K562 (cell line): ENCODE results near the gene ATRN. TPM values are rescaled to one million over a fixed set of nuclear protein-coding genes. Genes with fewer than 3 reads are reported as not detected.

Experiments
- ATAC-seq: fragments of 200-7000 bp; cut with Tn5 transposase; 3 replicates; pipeline ENCODE4 v1.9.1; 2020; ENCODE audit warnings: moderate library complexity
- BruUV-seq: library from RNA; stranded (reverse); fragments of 400-500 nt; replicated peaks from 2 replicates; lab custom pipeline; 2021; lab: Mats Ljungman, UMichigan
- CTCF ChIA-PET: fragments of 300-600 bp; formaldehyde crosslinking; extraction: SDS; loops from one replicate; lab custom pipeline; 2021; ENCODE audit warnings: low intra/inter-chr PET ratio; lab: Yijun Ruan, JAX
- POLR2A ChIA-PET: fragments of 300-600, 350-650 bp; sonication (Branson Sonifier 250); formaldehyde crosslinking; extraction: SDS; loops from one replicate; lab custom pipeline; 2021; ENCODE audit warnings: antibody characterized with exemption, inconsistent platforms; lab: Yijun Ruan, JAX
- DNase-seq, 4 experiments: peaks; one replicate each; pipeline versions ENCODE4 v3.0.0 to v3.0.0-alpha.2; 2011 to 2018; ENCODE audit warnings: low spot score in 3 of 4, mixed read lengths in 3 of 4; ENCODE audit errors: extremely low read depth in 1 of 4
- FAIRE-seq: peaks from 2 replicates; lab custom pipeline; 2011; peaks lifted over from hg19 to GRCh38; lab: Jason Lieb, UNC
- H2AFZ ChIP-seq: 2 replicates; pipeline ENCODE4 v1.6.0; 2011; ENCODE audit warnings: low read depth, low read length, control low read depth, inconsistent platforms
- H3K27ac ChIP-seq: fragments of 200-600 bp; 3 replicates; pipeline ENCODE4 v1.8.0; 2011; ENCODE audit warnings: low read depth, mild to moderate bottlenecking, control low read depth, inconsistent platforms, low read length, moderate library complexity, mixed read lengths; ENCODE audit errors: extremely low read depth
- H3K27me3 ChIP-seq, 2 experiments: fragments of 300-600 bp in 1 of 2; 2 replicates in 1 of 2; 3 replicates in 1 of 2; pipeline versions ENCODE4 v1.6.0 to v1.8.0; 2011; ENCODE audit warnings: inconsistent platforms in 2 of 2, low read length in 2 of 2, mild to moderate bottlenecking in 1 of 2, mixed read lengths in 1 of 2, moderate library complexity in 1 of 2; ENCODE audit not compliant: control insufficient read depth in 2 of 2, insufficient read depth in 2 of 2
- H3K36me3 ChIP-seq: fragments of 300-600 bp; 3 replicates; pipeline ENCODE4 v1.8.0; 2011; ENCODE audit warnings: mild to moderate bottlenecking, low read length, inconsistent platforms; ENCODE audit not compliant: control insufficient read depth, insufficient read depth
- H3K4me1 ChIP-seq, 2 experiments: fragments of 200-600 bp in 1 of 2; replicated peaks in 1 of 2; 2 replicates in 1 of 2; 3 replicates in 1 of 2; pipeline versions ENCODE4 v1.5.1 to v1.8.0; 2011; ENCODE audit warnings: inconsistent platforms in 2 of 2, low read length in 2 of 2, mild to moderate bottlenecking in 1 of 2, mixed read lengths in 1 of 2, moderate library complexity in 1 of 2; ENCODE audit not compliant: control insufficient read depth in 2 of 2, insufficient read depth in 2 of 2
- H3K4me2 ChIP-seq: 2 replicates; pipeline ENCODE4 v1.6.1; 2011; ENCODE audit warnings: low read length, control low read depth, inconsistent platforms, mixed read lengths; ENCODE audit not compliant: insufficient read depth
- H3K4me3 ChIP-seq: fragments of 200-600 bp; sonication (generic), shearing (Covaris generic); 2 replicates; pipeline ENCODE4 v1.5.1; 2016; ENCODE audit warnings: control low read depth, inconsistent platforms
- H3K79me2 ChIP-seq: fragments of 200-600 bp; 3 replicates; pipeline ENCODE4 v1.8.0; 2011; ENCODE audit warnings: low read length, inconsistent platforms; ENCODE audit not compliant: control insufficient read depth, insufficient read depth
- H3K9ac ChIP-seq, 2 experiments: 2 replicates each; pipeline versions ENCODE4 v1.6.0 to v1.6.1; 2011; ENCODE audit warnings: low read depth in 2 of 2, low read length in 2 of 2, control low read depth in 1 of 2, inconsistent platforms in 1 of 2, mild to moderate bottlenecking in 1 of 2, mixed read lengths in 1 of 2; ENCODE audit not compliant: insufficient read depth in 1 of 2
- H3K9me1 ChIP-seq: one replicate; pipeline ENCODE4 v1.6.0; 2011; ENCODE audit warnings: inconsistent platforms, mild to moderate bottlenecking, low read length, moderate library complexity; ENCODE audit not compliant: control insufficient read depth, insufficient read depth
- H3K9me3 ChIP-seq: replicated peaks from 2 replicates; pipeline ENCODE4 v1.5.1; 2011; ENCODE audit warnings: low read depth, low read length, inconsistent platforms; ENCODE audit not compliant: control insufficient read depth, insufficient read depth
- H4K20me1 ChIP-seq: replicated peaks from 2 replicates; pipeline ENCODE4 v1.6.1; 2011; ENCODE audit warnings: low read length, inconsistent platforms, mixed read lengths; ENCODE audit not compliant: control insufficient read depth, insufficient read depth
- ADNP ChIP-seq: fragments of 200-800 bp; sonication (Bioruptor generic); IDR thresholded peaks from 2 replicates; pipeline ENCODE4 v1.6.1; 2016; ENCODE audit warnings: missing genetic modification characterization, missing compliant biosample characterization
- CBX5 ChIP-seq: IDR thresholded peaks from 2 replicates; pipeline ENCODE4 v1.6.1; 2014; ENCODE audit warnings: low read depth, borderline replicate concordance
- EHMT2 ChIP-seq: fragments of 450-650 bp; IDR thresholded peaks from 2 replicates; pipeline ENCODE4 v1.6.1; 2018; ENCODE audit warnings: antibody characterized with exemption
- HDAC3 ChIP-seq: fragments of 450-650 bp; IDR thresholded peaks from 2 replicates; pipeline ENCODE4 v1.6.1; 2018; ENCODE audit warnings: borderline replicate concordance, mild to moderate bottlenecking, moderate library complexity; ENCODE audit not compliant: partially characterized antibody
- KDM5B ChIP-seq: fragments of 200-600 bp; sonication (generic); IDR thresholded peaks from 2 replicates; pipeline ENCODE4 v1.6.1; 2012; ENCODE audit warnings: low read depth, mild to moderate bottlenecking, moderate library complexity, low read length, control low read depth, inconsistent platforms; ENCODE audit not compliant: insufficient replicate concordance
- MCM5 ChIP-seq: fragments of 450-650 bp; IDR thresholded peaks from 2 replicates; pipeline ENCODE4 v1.6.1; 2016; ENCODE audit warnings: low read depth
- PHF20 ChIP-seq: fragments of 450-650 bp; IDR thresholded peaks from 2 replicates; pipeline ENCODE4 v1.6.1; 2018; ENCODE audit not compliant: partially characterized antibody
- RNF2 ChIP-seq: sonication (generic); IDR thresholded peaks from 2 replicates; pipeline ENCODE4 v1.6.1; 2016
- ZNF778 ChIP-seq: fragments of 450-650 bp; formaldehyde crosslinking; IDR thresholded peaks from 2 replicates; pipeline ENCODE4 v1.4.0; 2020; ENCODE audit warnings: mild to moderate bottlenecking, moderate library complexity
- WGBS: fragments of 100-300 bp; shearing (Covaris generic); methylation state at CpG from one replicate; pipeline ENCODE4 v1.1.6; 2016; ENCODE audit warnings: low coverage, mixed read lengths; ENCODE audit not compliant: insufficient coverage; ENCODE audit errors: missing lambda C conversion rate; 5-methylcytosine and 5-hydroxymethylcytosine counted together
- in situ Hi-C: fragments of 300-500 bp; cut with MboI; formaldehyde crosslinking; loops from 4 replicates; pipeline ENCODE4 v1.15.0; 2018; ENCODE audit warnings: inconsistent platforms, mixed read lengths
- intact Hi-C: fragments of 100-400 bp; cut with micrococcal nuclease; formaldehyde crosslinking; loops from 2 replicates; pipeline ENCODE4 v1.14.2; 2022
- polyA plus RNA-seq, 8 experiments: library from polyadenylated mRNA; depleted of rRNA in 4 of 8; stranded (reverse) in 5 of 8; unstranded in 3 of 8; fragments of >200 nt; fragmentation: Nextera tagmentation in 2 of 8; fragmentation: Illumina TruSeq in 1 of 8; extraction: Ambion mirVana in 2 of 8; extraction: Trizol in 1 of 8; gene quantifications; 2 replicates each; pipeline versions ENCODE4 v1.2.1 to v1.2.3, GENCODE V29; 2011 to 2014; ENCODE audit warnings: inconsistent platforms in 1 of 8, missing spikeins in 1 of 8
- total RNA-seq, 7 experiments: library from RNA; depleted of rRNA in 6 of 7; stranded (reverse); fragments of >200 nt in 6 of 7; fragmentation: Illumina TruSeq in 2 of 7; extraction: Trizol in 2 of 7; gene quantifications; 2 replicates each; pipeline versions ENCODE4 v1.2.1 to v1.2.3, GENCODE V29; 2011 to 2021; ENCODE audit warnings: low replicate concordance in 1 of 7
- TF ChIP-seq, protein P1 (sequence below): fragments of 450-650 bp; IDR thresholded peaks from 2 replicates; pipeline ENCODE4 v1.6.1; 2016; ENCODE audit warnings: antibody characterized with exemption
- TF ChIP-seq, protein P2 (sequence below): fragments of 250-450 bp; sonication (Bioruptor Pico); IDR thresholded peaks from 2 replicates; pipeline ENCODE4 v1.8.0; 2022; ENCODE audit warnings: moderate library complexity, mild to moderate bottlenecking, inconsistent platforms
- TF ChIP-seq, protein P3 (sequence below): fragments of 450-650 bp; IDR thresholded peaks from 2 replicates; pipeline ENCODE4 v1.6.1; 2018; ENCODE audit warnings: mild to moderate bottlenecking, low read depth; ENCODE audit not compliant: partially characterized antibody

ATRN gene
- total and polyA plus RNA-seq, 9 of the 15 experiments (the other 6 are each of a cell fraction or from before 2014, with no cell fraction given): 0.69 to 16.5 (median 7.6) TPM

GRCh38 chr20:3677733-3678132 lies 206.9 kb downstream of the ATRN start (continued):
- TF ChIP-seq CBX5 (no peak), RNF2 (no peak), EHMT2 (no peak)

DNA sequence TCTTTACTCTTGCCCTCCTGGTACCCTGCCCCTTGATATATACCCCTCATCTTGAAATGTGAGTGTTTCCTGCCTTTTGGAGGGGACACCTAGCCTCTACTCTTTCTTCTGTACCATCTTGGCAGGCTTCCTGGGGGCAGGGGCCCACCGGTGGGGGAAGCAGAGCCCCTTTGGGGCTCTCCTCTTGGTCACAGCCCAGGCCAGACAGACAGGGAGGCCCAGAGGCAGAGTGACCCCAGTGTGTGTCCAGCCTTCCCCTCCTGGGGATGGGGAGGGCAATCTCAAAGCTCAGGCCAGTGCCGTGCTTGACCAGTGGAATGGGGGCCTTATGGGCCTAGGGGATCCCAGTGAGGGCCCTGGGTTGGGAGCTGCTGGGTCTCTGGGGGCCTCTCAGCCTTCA lies 207.4 kb downstream of the ATRN start:
- Histone ChIP-seq H3K36me3 (no peaks in the 10 kb centered on the region), H3K27me3 (peaks cover 0 to 23% of the 10 kb centered on the region in 2 experiments; a peak in 2 of 5 replicates), H3K9me3 (no peaks in the 10 kb centered on the region), H2AFZ (no peak overlapping the region), H4K20me1 (no peaks in the 10 kb centered on the region), H3K4me1 (peaks cover 0 to 40% of the 10 kb centered on the region in 2 experiments; a peak in 2 of 5 replicates), H3K27ac (no peak overlapping the region), H3K4me2 (no peak overlapping the region), H3K79me2 (no peaks in the 10 kb centered on the region), H3K9me1 (no peaks in the 10 kb centered on the region), H3K9ac (no peak overlapping the region), H3K4me3 (no peak overlapping the region)
- WGBS: 0% methylated on average over 1 of the region's 2 CpGs
- FAIRE-seq (no peak), ATAC-seq (no peak), DNase-seq (no peak)
- ChIA-PET CTCF (no interaction called here), POLR2A (no interaction called here)
- intact Hi-C loops (loop anchor here (10.0 kb wide), 1 partner anchor 107 kb away; the partner anchor contains the start of genes CENPB and SPEF1), in situ Hi-C loops (no loop called here)
- no TSS peak for BruUV-seq
- TF ChIP-seq, protein P1, sequence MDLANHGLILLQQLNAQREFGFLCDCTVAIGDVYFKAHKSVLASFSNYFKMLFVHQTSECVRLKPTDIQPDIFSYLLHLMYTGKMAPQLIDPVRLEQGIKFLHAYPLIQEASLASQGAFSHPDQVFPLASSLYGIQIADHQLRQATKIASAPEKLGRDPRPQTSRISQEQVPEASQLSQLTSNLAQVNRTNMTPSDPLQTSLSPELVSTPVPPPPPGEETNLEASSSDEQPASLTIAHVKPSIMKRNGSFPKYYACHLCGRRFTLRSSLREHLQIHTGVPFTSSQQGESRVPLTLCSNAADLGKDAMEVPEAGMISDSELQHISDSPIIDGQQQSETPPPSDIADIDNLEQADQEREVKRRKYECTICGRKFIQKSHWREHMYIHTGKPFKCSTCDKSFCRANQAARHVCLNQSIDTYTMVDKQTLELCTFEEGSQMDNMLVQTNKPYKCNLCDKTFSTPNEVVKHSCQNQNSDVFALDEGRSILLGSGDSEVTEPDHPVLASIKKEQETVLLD: no peak
- TF ChIP-seq ADNP (tag): no peak
- no peak for TF ChIP-seq MCM5
- TF ChIP-seq ZNF778 (CRISPR knock-in tag): no peak
- TF ChIP-seq PHF20: no peak
- no peak for TF ChIP-seq HDAC3
- TF ChIP-seq, protein P2, sequence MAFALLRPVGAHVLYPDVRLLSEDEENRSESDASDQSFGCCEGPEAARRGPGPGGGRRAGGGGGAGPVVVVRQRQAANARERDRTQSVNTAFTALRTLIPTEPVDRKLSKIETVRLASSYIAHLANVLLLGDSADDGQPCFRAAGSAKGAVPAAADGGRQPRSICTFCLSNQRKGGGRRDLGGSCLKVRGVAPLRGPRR: no peak
- no peak for TF ChIP-seq KDM5B
- TF ChIP-seq, protein P3, sequence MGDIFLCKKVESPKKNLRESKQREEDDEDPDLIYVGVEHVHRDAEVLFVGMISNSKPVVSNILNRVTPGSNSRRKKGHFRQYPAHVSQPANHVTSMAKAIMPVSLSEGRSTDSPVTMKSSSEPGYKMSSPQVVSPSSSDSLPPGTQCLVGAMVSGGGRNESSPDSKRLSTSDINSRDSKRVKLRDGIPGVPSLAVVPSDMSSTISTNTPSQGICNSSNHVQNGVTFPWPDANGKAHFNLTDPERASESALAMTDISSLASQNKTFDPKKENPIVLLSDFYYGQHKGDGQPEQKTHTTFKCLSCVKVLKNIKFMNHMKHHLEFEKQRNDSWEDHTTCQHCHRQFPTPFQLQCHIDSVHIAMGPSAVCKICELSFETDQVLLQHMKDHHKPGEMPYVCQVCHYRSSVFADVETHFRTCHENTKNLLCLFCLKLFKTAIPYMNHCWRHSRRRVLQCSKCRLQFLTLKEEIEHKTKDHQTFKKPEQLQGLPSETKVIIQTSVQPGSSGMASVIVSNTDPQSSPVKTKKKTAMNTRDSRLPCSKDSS: no peak
